ENCODE data around the gene DENND1A. TPM values are rescaled to one million over a fixed set of nuclear protein-coding genes. Genes with fewer than 3 reads are reported as not detected.

The DENND1A gene
- total RNA-seq, 4 donors from 2014 or later: 17.6 to 33.8 (median 22.9) TPM

- TF ChIP-seq, protein P1, sequence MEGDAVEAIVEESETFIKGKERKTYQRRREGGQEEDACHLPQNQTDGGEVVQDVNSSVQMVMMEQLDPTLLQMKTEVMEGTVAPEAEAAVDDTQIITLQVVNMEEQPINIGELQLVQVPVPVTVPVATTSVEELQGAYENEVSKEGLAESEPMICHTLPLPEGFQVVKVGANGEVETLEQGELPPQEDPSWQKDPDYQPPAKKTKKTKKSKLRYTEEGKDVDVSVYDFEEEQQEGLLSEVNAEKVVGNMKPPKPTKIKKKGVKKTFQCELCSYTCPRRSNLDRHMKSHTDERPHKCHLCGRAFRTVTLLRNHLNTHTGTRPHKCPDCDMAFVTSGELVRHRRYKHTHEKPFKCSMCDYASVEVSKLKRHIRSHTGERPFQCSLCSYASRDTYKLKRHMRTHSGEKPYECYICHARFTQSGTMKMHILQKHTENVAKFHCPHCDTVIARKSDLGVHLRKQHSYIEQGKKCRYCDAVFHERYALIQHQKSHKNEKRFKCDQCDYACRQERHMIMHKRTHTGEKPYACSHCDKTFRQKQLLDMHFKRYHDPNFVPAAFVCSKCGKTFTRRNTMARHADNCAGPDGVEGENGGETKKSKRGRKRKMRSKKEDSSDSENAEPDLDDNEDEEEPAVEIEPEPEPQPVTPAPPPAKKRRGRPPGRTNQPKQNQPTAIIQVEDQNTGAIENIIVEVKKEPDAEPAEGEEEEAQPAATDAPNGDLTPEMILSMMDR (IDR thresholded peaks at IDR 0.05; ENCODE audit: low read depth): no peak
Observed at GRCh38 chr9:123798195-123798594, 131.7 kb downstream of the DENND1A start.

GRCh38 chr9:123796618-123797484 lies 133.1 kb downstream of the DENND1A start:
- TF ChIP-seq, protein P1 (IDR thresholded peaks at IDR 0.05; ENCODE audit: low read depth): no peak

GRCh38 chr9:123796094-123796493 lies 133.8 kb downstream of the DENND1A start:
- TF ChIP-seq, protein P1 (IDR thresholded peaks at IDR 0.05; ENCODE audit: low read depth): no peak

GRCh38 chr9:123795336-123795735 lies 134.6 kb downstream of the DENND1A start:
- TF ChIP-seq, protein P1 (IDR thresholded peaks at IDR 0.05; ENCODE audit: low read depth): no peak

- TF ChIP-seq, protein P1 (IDR thresholded peaks at IDR 0.05; ENCODE audit: low read depth): no peak
Observed at GRCh38 chr9:123792501-123792900, 137.4 kb downstream of the DENND1A start.

DNA sequence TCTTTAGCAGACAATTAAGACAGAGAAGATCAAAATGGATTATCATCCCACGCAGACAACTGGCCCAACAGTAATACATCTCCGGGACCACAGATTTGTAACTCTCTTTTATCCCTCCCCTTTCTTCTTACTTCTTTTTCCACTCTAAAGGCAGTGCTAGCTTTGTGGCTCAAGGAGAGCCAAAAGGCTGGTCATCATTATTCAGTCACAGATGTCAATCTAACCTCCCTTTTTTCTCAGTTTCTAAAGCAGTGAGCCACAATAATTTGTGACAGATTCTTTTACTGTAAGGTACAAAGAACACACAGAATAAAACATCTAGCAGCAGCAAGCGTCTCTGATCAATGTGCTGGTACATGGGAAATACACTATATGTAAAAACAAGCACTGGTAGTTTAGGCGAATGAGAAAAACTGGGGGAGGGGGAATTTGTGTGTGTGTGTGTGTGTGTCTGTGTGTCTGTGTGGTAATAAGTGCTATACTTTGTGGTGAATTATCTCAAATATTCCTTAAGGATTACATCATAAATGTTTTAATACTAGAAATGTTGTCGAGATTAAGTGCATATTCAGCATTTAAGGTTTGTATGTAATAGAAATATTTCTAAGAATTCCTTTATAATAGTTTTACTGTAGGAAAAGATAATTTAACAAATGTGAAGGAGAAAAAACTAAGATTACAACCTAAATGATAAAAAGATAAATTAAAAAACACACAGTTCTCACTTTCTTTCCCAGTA lies 140.2 kb downstream of the DENND1A start:
- TF ChIP-seq, protein P1 (IDR thresholded peaks at IDR 0.05; ENCODE audit: low read depth): no peak

DNA sequence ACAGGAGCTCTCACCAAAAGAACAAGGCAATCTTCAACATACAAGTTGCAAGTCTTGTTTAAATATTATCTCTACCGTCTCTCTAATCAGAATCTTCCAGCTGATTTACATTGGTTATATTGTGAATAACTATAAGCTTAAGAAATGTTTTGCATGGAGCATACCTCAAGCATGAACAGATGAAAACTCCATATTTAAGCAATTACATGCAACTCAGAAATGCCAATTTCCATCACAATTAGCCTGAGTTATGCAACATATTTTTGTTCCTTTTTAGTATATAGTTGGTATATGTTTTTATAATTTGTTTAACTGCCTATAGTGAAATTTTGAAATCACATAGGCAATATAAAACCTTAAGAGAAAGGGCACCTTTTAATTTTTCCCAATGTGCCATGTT lies 142.5 kb downstream of the DENND1A start:
- TF ChIP-seq, protein P1 (IDR thresholded peaks at IDR 0.05; ENCODE audit: low read depth): no peak

All from subcutaneous adipose tissue (tissue), 4 donors.